Measurements from ENCODE around the gene STK35. TPM values are rescaled to one million over a fixed set of nuclear protein-coding genes. Genes with fewer than 3 reads are reported as not detected.

The STK35 gene
- total and polyA plus RNA-seq, 8 donors, result 3.5 to 10.7 (median 5.6) TPM

DNA sequence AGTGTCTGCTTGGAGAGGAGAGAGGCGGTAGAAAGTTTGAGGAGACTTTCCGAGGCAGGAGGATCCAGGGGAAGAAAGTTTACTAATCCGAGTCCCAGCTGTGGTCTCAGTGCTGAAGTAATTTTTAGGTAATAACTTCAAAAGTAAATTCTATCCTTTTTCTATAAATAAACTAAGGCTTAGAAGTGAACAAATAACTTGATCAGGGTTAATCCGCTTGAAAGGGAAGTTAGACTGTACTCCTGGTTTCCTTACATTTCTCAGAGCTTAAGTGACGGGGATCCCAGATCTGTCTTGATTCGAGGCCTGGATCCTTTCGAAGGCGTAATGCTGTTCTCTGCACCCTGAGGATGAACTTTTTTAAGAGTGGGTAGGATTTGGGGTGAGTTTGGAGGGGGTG, 2.6 kb downstream of the STK35 start:
- H3K4me1 ChIP-seq, result peaks cover 8 to 30% (median 17%) of the 10 kb centered on the region in 3 donors
- no peak for FAIRE-seq

DNA sequence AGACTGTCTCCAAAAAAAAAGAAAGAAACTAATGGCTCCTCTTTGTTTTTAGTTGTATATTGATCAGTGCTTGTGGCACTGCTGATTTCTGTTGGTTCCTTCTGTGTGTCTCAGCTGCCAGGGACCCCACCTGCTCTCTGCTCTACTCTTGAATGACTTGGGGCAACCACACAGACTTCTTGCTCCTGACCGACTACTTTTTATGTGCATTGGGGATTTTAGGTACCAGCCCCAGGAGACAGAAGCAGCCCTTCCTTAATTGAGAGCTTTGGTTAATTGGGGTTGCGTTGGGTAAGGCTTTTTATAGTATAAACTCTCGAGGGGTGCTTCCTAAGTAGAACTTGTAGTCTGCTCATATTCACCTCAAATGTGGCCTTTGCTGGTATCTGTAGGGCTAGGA, 6.9 kb downstream of the STK35 start:
- Histone ChIP-seq H3K36me3 (no peaks in the 10 kb centered on the region), H3K4me3 (no peak overlapping the region), H3K9me3 (no peaks in the 10 kb centered on the region), H3K4me1 (peaks cover 12 to 31% (median 15%) of the 10 kb centered on the region in 3 donors), H3K27ac (no peak overlapping the region), H3K27me3 (no peaks in the 10 kb centered on the region)
- FAIRE-seq, result no peak
- no peak for ATAC-seq
- intact Hi-C loops (cut with DNase I), result no loop called here
- no peak for DNase-seq
- TF ChIP-seq, protein P1, sequence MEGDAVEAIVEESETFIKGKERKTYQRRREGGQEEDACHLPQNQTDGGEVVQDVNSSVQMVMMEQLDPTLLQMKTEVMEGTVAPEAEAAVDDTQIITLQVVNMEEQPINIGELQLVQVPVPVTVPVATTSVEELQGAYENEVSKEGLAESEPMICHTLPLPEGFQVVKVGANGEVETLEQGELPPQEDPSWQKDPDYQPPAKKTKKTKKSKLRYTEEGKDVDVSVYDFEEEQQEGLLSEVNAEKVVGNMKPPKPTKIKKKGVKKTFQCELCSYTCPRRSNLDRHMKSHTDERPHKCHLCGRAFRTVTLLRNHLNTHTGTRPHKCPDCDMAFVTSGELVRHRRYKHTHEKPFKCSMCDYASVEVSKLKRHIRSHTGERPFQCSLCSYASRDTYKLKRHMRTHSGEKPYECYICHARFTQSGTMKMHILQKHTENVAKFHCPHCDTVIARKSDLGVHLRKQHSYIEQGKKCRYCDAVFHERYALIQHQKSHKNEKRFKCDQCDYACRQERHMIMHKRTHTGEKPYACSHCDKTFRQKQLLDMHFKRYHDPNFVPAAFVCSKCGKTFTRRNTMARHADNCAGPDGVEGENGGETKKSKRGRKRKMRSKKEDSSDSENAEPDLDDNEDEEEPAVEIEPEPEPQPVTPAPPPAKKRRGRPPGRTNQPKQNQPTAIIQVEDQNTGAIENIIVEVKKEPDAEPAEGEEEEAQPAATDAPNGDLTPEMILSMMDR (IDR thresholded peaks at IDR 0.05), result no peak
- WGBS, 2 donors, result 89 to 90% methylated on average over 3 of the region's 3 CpGs

More for the DNA sequence above, 2.6 kb downstream of the STK35 start:
- Histone ChIP-seq H3K4me3 (peak overlapping the region in 3 of 4 donors; percentile 94 to 95 (median 95)), H3K36me3 (no peaks in the 10 kb centered on the region), H3K9me3 (no peaks in the 10 kb centered on the region), H3K27me3 (no peaks in the 10 kb centered on the region), H3K27ac (no peak overlapping the region)
- TF ChIP-seq, protein P1 (IDR thresholded peaks at IDR 0.05), result no peak
- intact Hi-C loops (cut with DNase I), result no loop called here
- DNase-seq (no peak), ATAC-seq (no peak)
- WGBS, 2 donors, result 38 to 50% methylated on average over 8 of the region's 8 CpGs

DNA sequence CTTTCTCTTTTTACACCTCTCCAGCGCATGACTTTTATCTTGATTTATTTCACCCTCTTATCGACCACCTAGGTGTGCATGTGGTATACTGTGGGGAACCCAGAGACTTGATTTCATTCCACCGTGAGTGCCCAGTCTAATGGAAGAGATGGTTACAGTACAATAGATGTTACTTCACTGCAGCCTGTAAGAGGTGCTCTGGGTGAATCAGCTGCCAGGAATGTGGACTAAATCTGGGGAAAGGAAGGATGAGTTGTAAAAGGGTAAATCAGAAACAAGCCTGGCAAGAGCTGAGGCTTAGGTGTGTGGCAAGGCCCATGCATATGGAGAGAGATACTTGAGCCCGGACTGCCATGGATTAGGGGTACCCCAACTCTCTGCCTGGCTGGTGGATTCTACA, 7.4 kb downstream of the STK35 start:
- Histone ChIP-seq H3K4me3 (no peak overlapping the region), H3K9me3 (no peaks in the 10 kb centered on the region), H3K27me3 (no peaks in the 10 kb centered on the region), H3K36me3 (no peaks in the 10 kb centered on the region), H3K4me1 (peaks cover 12 to 31% (median 15%) of the 10 kb centered on the region in 3 donors), H3K27ac (no peak overlapping the region)
- FAIRE-seq, result no peak
- 76 to 79% methylated on average over 4 of the region's 4 CpGs for WGBS, 2 donors
- DNase-seq, result no peak
- intact Hi-C loops (cut with DNase I), result no loop called here
- peak in 3 of 4 donors; percentile 8 to 39 (median 19) for ATAC-seq
- TF ChIP-seq, protein P1 (IDR thresholded peaks at IDR 0.05), result no peak

DNA sequence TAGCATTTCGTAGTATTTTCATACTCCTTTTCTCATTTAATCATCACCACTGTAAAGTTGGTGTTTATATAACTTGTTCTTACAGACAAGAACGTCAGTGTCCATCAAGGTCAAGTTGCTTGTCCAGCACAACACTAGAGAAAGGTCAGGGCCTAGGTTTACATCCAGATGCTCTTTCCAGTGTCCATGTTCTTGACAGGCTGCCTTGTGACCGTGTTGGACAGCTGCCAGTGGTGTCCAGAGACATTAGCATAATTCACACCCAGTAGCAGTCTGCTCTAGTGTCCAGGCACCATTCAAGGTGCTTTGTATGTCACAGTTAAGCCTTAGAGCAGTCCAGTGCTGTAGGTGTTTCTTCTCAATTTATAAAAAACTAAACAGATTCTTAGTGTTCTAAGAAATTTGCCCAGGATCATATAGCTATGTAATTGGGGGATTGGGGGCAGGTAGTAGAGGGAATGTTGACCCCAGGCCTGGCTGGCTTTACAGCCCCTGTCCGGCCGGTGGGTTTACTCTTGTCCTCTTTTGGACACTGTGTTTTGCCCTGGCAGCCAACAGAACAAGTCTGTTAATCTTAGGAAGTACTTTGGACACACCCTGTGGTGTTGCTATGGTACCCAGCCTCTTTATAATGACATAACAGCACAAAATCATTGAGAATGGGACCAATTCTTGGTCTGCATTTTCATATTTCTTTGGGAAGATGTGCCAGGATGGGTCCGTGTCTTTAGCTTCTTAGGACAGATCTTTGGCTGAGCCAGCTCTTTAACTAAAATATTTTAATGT, 8.0 kb downstream of the STK35 start:
- Histone ChIP-seq H3K4me1 (peaks cover 9 to 31% (median 11%) of the 10 kb centered on the region in 3 donors), H3K27ac (no peak overlapping the region), H3K9me3 (no peaks in the 10 kb centered on the region), H3K4me3 (no peak overlapping the region), H3K27me3 (no peaks in the 10 kb centered on the region), H3K36me3 (no peaks in the 10 kb centered on the region)
- intact Hi-C loops (cut with DNase I), result no loop called here
- FAIRE-seq, result no peak
- DNase-seq, result peak in 2 of 6 donors; percentile 20 to 54
- 51 to 55% methylated on average over 6 of the region's 6 CpGs for WGBS, 2 donors
- TF ChIP-seq, protein P1 (IDR thresholded peaks at IDR 0.05), result no peak
- peak in 3 of 4 donors; percentile 44 to 49 (median 45) for ATAC-seq

DNA sequence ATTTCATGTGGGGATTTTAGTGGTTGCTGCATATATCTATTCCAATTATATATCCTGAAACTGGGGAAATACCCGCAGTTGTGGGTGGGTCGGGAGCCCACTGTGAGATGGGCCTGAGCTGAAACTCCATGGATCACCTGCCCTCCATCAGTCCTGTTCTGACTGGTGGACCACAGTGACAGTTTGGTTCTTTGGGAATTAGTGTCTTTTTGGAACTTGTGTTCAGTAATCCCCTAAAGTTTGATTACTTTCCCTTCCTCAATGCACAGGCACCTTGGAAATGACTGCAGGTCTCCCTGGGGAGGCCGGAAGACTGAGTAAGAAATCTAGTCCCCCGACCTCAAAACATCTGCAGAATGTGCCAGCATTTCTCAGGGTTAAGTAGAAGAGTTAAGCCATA, 11.3 kb downstream of the STK35 start:
- Histone ChIP-seq H3K27me3 (no peaks in the 10 kb centered on the region), H3K9me3 (no peaks in the 10 kb centered on the region), H3K4me3 (no peak overlapping the region), H3K4me1 (peaks cover 7 to 29% (median 14%) of the 10 kb centered on the region in 3 donors), H3K27ac (no peak overlapping the region), H3K36me3 (peaks cover 0 to 13% (median 9%) of the 10 kb centered on the region in 3 donors)
- intact Hi-C loops (cut with DNase I), result no loop called here
- ATAC-seq (no peak), DNase-seq (no peak), FAIRE-seq (no peak)
- TF ChIP-seq, protein P1 (IDR thresholded peaks at IDR 0.05), result no peak
- 82 to 90% methylated on average over 4 of the region's 4 CpGs for WGBS, 2 donors

Data from pancreas (tissue), 10 donors.